HepG2 (cell line): ENCODE measurements around the gene PSAPL1.

Experiments
- EP300 ChIP-seq, 3 experiments: sonication (generic) in 1 of 3; formaldehyde crosslinking in 1 of 3; IDR thresholded peaks; 2 replicates each; pipeline versions ENCODE4 v1.5.1 to v1.6.1; 2011 to 2020; ENCODE audit warnings: low read depth in 2 of 3, low read length in 2 of 3, borderline replicate concordance in 1 of 3, improper control_type of control experiment in 1 of 3, mild to moderate bottlenecking in 1 of 3, missing genetic modification reagents in 1 of 3, moderate library complexity in 1 of 3
- YY1 ChIP-seq: IDR thresholded peaks from 2 replicates; pipeline ENCODE4 v1.6.1; 2011; ENCODE audit warnings: low read length, low read depth, moderate library complexity, mild to moderate bottlenecking; ENCODE audit not compliant: insufficient read depth, insufficient replicate concordance
- ZNF780A ChIP-seq: sonication (generic); formaldehyde crosslinking; IDR thresholded peaks from 2 replicates; pipeline ENCODE4 v1.8.0; 2022; ENCODE audit warnings: mild to moderate bottlenecking, missing genetic modification reagents, moderate library complexity
- ZSCAN29 ChIP-seq: sonication (generic); formaldehyde crosslinking; conservative IDR thresholded peaks from 2 replicates; pipeline ENCODE4 v1.4.0; 2020; ENCODE audit warnings: mild to moderate bottlenecking, missing genetic modification reagents
- TF ChIP-seq, protein P1 (sequence below): sonication (generic); formaldehyde crosslinking; conservative IDR thresholded peaks from 2 replicates; pipeline ENCODE4 v1.8.1; 2023; ENCODE audit warnings: missing genetic modification reagents

DNA sequence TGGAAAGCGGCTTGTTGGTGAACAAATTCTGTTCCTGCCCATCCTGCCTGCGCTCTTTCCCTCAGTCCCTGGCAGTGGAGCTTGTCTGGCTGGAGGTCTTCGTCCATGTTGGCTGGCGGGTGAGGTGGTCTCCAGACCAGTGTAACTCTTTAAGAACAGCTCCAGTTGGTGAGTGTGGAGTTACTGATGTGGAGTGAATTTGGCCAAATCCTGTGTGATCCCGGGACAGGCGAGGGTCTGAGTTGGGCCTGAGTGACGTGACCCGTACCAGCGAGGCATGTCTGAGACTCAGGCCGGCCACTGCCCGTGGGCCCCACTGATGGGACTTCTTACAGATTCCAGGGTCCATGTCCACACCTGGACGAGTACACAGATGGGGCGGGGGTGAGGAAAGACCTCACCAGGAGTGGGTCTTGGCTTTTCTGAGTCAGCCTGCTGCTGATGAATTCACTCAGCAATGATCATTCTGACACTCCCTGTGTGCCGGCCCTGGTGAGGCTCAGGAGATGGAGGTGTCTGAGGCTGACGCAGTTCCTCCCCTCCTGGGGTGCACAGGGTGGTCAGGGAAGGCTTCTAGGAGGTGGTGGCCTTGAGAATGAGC, 45.5 kb downstream of the PSAPL1 start:
- TF ChIP-seq YY1 = no peak
- TF ChIP-seq, protein P1, sequence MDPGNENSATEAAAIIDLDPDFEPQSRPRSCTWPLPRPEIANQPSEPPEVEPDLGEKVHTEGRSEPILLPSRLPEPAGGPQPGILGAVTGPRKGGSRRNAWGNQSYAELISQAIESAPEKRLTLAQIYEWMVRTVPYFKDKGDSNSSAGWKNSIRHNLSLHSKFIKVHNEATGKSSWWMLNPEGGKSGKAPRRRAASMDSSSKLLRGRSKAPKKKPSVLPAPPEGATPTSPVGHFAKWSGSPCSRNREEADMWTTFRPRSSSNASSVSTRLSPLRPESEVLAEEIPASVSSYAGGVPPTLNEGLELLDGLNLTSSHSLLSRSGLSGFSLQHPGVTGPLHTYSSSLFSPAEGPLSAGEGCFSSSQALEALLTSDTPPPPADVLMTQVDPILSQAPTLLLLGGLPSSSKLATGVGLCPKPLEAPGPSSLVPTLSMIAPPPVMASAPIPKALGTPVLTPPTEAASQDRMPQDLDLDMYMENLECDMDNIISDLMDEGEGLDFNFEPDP = no peak
- TF ChIP-seq ZSCAN29 (CRISPR knock-in tag) = no peak
- no peak for TF ChIP-seq ZNF780A (CRISPR knock-in tag)
- no peak for TF ChIP-seq EP300 (IDR thresholded peaks at IDR 0.05; ENCODE audit: low read depth in 2 of 2, low read length in 2 of 2)
- no peak for TF ChIP-seq EP300 (CRISPR knock-in tag; IDR thresholded peaks at IDR 0.05; ENCODE audit: borderline replicate concordance)
